Activated CD4-positive, alpha-beta T cell treated with anti-CD3 and anti-CD28 coated beads, Interleukin-2, amount 50 U/mL, for 16 hours (primary cell): ENCODE data around the gene RBM26.
"Not testable (repeated sequence)": the region's sequence is repeated elsewhere in the genome, so short reads cannot be mapped to it uniquely, and the experiment has no call there.

Source experiments
- DNase-seq: peaks from one replicate; pipeline ENCODE4 v3.0.0-alpha.2; 2020

Gene RBM26

DNA sequence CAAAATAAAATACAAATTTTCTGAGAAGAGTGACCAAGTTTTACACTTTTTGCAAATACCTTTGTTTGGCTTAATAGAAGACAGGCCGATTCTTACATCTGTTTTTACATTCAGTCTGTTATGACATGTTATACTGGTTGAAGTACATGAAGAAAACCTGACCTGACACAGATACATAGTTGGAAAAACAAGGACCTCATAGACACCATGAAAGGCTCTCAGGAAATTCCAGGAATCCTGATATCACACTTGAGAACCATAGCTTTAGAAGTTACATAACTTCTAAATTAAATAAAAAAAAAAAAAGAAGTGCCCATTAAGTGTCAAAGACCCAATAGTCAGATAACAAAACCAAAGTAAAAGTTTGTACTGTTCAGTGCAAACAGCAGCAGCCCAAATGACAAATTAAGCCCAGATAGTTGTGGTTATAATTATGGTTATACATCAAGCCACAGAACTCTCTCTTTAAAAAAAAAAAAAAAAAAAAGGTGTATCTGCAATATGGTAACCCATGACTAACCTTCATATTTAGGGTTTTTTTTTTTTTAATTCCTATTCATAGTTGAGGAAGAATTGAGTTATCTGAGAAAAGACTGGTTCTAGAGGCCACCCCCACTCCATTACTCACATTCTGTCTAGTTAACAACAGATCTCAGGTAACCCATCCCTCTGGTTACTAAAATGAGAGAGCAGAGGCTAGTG lies 19.8 kb downstream of the RBM26 start:
- peak; percentile 49 for DNase-seq

DNA sequence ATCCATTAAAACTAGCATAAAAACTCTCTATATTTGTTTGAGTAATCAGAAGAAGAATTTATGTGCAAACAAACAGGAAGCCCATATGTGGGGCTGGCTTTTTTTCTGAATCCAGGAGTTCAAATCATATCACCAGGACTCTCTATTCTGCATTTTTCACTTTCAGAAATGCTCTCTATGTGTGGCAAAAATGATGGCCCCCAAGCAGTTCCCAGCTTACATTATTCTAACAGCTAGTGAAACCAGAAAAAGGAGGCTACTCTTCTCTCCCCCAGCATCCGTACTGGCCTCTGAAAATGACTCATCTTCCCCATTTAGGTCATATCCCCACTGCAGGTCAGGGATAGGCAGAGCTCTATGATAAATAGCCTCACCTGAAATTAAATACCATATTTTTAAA lies 20.4 kb downstream of the RBM26 start:
- peak; percentile 85 for DNase-seq

GRCh38 chr13:79384022-79384610 lies 21.9 kb downstream of the RBM26 start:
- no peak for DNase-seq

GRCh38 chr13:79382545-79383275 lies 23.3 kb downstream of the RBM26 start:
- no peak for DNase-seq

- no peak for DNase-seq
Measured at GRCh38 chr13:79380997-79381396, 25.1 kb downstream of the RBM26 start.

DNA sequence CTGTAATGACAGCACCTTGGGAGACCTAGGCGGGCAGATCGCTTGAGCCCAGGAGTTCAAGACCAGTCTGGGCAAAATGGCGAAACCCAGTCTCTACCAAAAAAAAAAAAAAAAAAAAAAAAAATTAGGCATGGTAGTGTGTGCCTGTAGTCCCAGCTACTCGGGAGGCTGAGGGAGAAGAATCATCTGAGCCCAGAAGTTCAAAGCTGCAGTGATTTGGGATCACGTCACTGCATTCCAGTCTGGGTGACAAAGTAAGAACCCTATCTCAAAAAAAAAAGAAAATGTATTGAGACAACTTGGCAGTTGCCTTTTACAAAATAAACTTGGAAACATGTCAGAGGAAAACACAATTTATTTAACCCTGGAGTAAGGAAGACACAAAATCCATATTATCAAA lies 26.8 kb downstream of the RBM26 start:
- DNase-seq: no peak

GRCh38 chr13:79376843-79377242 lies 29.2 kb downstream of the RBM26 start:
- DNase-seq: no peak

GRCh38 chr13:79374578-79374977 lies 31.5 kb downstream of the RBM26 start:
- no peak for DNase-seq

DNA sequence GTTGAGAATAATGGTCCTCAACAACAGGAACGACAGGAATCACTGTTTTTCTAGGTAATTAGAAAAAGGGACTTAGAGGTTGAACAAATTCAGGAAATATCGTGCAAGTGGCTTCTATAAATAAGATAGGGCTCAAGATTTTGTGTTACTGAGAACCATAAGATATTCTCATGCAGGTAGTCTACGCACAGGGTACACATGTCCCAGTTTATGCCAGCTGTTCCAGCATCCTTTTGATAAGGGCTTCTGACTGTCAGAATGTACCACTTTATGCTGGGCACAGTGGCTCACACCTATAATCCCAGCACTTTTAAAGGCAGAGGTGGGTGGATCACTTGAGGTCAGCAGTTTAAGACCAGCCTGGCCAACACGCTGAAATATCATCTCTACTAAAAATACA lies 32.1 kb downstream of the RBM26 start:
- DNase-seq: no peak

DNA sequence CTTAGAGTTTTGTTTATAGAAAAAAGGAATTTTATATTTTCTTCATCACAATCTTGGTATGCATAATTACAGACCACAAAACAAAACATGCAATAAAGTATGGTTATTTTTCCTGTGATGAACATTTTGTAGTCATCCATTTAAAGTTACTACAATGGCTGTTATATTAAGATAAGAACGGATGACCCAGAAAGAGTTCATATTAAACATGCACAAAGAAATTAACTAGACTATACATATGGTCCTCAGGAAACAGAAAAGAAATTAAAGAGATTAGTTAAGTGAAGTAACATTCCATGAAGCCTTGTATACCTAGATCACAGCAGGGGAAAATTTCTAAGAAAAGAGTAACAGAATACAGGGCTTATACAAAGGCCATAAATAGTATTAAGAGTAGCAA lies 36.8 kb downstream of the RBM26 start:
- DNase-seq: no peak

DNA sequence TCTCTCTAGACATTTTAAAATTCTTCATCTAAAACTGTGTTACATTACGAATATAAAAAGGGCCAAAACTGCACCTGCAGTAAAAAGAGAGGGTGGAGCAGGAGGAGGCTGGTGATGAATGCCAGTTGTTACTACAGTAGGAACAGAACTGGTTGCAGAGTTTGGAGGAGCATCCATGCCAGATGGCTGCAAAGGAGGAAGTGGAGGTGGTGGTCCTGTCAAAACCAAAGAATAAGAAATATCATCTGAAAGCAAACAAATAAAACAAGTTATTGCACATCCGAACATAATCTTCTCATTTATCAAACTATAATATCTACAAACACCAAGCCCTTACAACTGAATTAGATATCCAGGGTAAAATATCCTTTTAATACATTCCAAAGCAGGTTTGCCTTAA lies 40.1 kb downstream of the RBM26 start:
- no peak for DNase-seq

GRCh38 chr13:79361299-79361698 lies 44.8 kb downstream of the RBM26 start:
- no peak for DNase-seq

DNA sequence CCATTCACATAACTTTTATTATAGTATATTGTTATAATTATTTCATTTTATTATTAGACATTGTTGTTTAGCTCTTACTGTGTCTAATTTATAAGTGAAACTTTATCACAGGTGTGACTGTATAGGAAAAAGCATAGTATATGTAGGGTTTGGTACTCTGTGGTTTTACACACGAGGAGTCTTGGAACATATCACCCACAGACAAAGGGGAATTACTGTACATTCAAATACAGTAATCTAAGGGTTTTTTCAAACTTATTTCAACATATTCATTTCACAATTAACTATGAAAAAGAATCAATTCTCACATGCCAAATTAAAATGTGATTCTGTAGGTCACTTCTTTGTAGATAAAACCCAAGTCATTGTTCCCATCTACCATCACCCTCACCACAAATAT lies 46.0 kb downstream of the RBM26 start:
- peak; percentile 15 for DNase-seq

- no peak for DNase-seq
Measured at GRCh38 chr13:79359064-79359463, 47.0 kb downstream of the RBM26 start.

DNA sequence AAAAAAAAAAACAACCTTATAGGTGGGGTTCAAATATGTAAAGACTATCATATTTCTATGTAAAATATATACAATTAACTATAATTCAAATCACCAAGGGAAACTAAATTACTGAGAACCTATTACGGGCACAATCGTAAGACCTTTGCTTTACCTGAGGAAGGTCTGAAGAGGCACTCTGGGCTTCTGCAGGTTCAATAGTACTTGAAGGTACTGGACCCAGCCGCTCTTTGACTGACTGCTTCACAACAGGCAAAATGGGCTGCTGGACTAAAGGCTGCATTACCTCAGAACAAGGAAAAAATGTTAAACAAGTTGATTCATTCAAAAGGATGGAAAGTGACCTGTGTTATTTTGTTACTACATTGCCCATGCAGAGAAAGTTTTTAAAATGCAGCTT lies 51.8 kb downstream of the RBM26 start:
- no peak for DNase-seq

- no peak for DNase-seq
Measured at GRCh38 chr13:79353693-79354092, 52.4 kb downstream of the RBM26 start.

GRCh38 chr13:79352107-79352506 lies 53.9 kb downstream of the RBM26 start:
- no peak for DNase-seq

DNA sequence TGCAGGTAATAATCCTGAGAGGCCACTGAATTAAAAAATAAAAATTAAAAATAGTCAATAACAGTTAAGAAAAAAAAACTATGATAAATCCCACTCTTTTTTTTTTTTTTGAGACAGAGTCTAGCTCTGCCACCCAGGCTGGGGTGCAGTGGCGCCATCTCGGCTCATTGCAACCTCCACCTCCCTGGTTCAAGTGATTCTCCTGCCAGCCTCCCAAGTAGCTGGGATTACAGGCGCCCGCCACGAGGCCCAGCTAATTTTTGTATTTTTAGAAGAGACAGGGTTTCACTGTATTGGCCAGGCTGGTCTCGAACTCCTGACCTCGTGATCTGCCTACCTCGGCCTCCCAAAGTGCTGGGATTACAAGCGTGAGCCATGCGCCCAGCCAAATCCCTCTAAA lies 56.4 kb downstream of the RBM26 start:
- DNase-seq: not testable (repeated sequence)

DNA sequence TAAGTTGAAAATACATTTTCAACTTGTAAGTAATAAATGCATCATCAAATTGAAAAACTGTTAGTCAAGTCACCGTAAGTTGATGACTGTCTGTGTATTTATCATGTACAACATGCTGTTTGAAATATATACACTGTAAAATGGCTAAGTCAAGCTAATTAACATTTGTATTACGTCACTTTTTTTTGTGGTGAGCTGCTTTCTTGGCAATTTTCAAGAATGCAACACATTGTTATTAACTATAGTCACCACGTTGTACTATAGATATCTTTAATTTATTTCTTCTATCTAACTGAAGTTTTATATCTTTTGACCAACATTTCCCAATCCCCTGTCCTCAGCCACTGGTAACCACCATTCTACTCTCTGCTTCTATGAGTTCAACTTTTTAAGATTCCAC lies 57.0 kb downstream of the RBM26 start:
- DNase-seq: no peak

- DNase-seq: no peak
Measured at GRCh38 chr13:79346300-79346914, 59.6 kb downstream of the RBM26 start.

GRCh38 chr13:79341202-79341601 lies 64.9 kb downstream of the RBM26 start:
- no peak for DNase-seq

DNA sequence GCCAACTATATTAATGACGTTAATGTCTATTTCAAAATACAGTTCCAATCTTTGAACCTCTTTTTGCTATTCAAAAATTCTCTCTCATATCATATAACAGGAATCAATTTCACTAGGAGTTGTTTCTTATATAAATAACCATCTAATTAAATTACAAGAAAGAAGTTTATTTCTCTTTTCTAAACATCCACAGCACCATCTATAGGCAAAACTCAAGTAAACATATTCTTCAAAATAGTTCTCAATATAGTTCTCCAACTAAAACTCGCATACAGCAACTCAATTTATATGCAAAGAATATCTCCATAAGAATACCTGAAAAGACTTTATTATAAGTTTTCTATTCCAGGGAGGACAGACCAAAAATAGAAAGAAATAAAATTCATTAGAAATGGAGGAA lies 65.6 kb downstream of the RBM26 start:
- DNase-seq: no peak

DNA sequence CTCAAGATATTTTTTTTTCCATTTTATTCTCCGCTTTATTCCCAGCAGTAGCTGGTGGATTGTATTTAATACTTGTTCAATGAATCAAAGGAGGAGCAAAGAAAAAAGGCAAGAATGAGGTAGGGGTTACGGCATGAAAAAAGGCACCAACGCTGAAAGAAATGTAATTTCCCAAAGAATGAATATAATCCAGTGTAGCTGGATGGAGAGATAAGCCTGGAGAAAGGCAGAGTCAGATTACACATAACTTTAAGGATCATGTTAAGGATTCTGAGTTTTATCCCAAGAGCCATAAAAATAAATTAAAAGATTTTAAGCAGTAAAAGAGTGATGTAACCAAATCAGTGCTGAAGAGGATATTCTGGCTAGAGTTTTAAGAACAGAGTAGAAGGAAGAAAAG lies 67.7 kb downstream of the RBM26 start:
- no peak for DNase-seq

DNA sequence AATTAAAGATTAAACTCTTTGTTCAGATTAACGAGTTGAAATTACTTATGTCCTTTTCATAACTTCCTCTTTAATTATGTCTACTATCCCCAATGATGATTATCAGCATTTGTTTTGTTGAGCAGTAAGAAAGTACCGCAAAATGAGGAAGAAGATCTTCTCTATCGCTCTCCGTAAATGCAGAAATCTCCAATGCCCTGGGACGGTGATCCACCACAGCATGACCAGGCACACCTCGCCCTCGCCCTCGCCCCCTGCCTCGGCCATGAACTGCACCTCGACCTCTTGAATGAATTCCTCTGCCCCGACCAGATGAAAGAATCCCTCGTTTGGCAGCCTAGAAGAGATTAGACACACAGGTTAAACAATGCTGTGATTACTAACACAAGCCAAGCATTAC lies 69.1 kb downstream of the RBM26 start:
- no peak for DNase-seq
